SU-DHL-6 (cell line): ENCODE data around the gene TSHZ2.

Experiments used
- H2AFZ ChIP-seq: fragments of 200-600 bp; sonication (generic); 2 replicates; pipeline ENCODE4 v1.6.1; 2014; ENCODE audit warnings: low read depth, mild to moderate bottlenecking, moderate library complexity, mixed read lengths, antibody characterized with exemption, low read length; ENCODE audit not compliant: severe bottlenecking
- H3F3A ChIP-seq: fragments of 200-600 bp; shearing (Covaris generic); 2 replicates; pipeline ENCODE4 v1.6.0; 2016; ENCODE audit warnings: antibody characterized with exemption, mild to moderate bottlenecking; ENCODE audit not compliant: insufficient read depth
- H3K27ac ChIP-seq: fragments of 200-600 bp; sonication (generic); 2 replicates; pipeline ENCODE4 v1.5.1; 2016; ENCODE audit warnings: low read depth, mild to moderate bottlenecking, low read length, moderate library complexity, mixed read lengths
- H3K27me3 ChIP-seq: fragments of 200-600 bp; sonication (generic), shearing (Covaris generic); 2 replicates; pipeline ENCODE4 v1.6.0; 2014; ENCODE audit warnings: mild to moderate bottlenecking, low read length
- H3K36me3 ChIP-seq: fragments of 200-600 bp; sonication (generic); 2 replicates; pipeline ENCODE4 v1.6.1; 2014; ENCODE audit warnings: mild to moderate bottlenecking, low read length, mixed read lengths
- H3K4me2 ChIP-seq: fragments of 300-600, 200-600 bp; shearing (Covaris generic), sonication (generic); 2 replicates; pipeline ENCODE4 v1.6.0; 2014; ENCODE audit warnings: low read length, low read depth, mild to moderate bottlenecking; ENCODE audit not compliant: poor library complexity, severe bottlenecking
- H3K4me3 ChIP-seq: fragments of 200-600 bp; sonication (generic); 2 replicates; pipeline ENCODE4 v1.5.1; 2014; ENCODE audit warnings: antibody characterized with exemption, low read length, mild to moderate bottlenecking, mixed read lengths; ENCODE audit not compliant: insufficient read depth, poor library complexity, severe bottlenecking
- H3K79me2 ChIP-seq: fragments of 200-600 bp; sonication (generic); 2 replicates; pipeline ENCODE4 v1.6.1; 2014; ENCODE audit warnings: mild to moderate bottlenecking, low read length, moderate library complexity; ENCODE audit not compliant: insufficient read depth
- H3K9ac ChIP-seq: fragments of 200-600 bp; sonication (generic); 2 replicates; pipeline ENCODE4 v1.7.0; 2014; ENCODE audit warnings: mild to moderate bottlenecking, low read length
- H3K9me2 ChIP-seq: fragments of 200-600 bp; sonication (generic); replicated peaks from 2 replicates; pipeline ENCODE4 v1.6.1; 2014; ENCODE audit warnings: low read length; ENCODE audit not compliant: insufficient read depth
- H3K9me3 ChIP-seq: fragments of 200-600 bp; sonication (generic); 2 replicates; pipeline ENCODE4 v1.6.1; 2014; ENCODE audit warnings: low read length, mixed read lengths; ENCODE audit not compliant: insufficient read depth
- H4K20me1 ChIP-seq: fragments of 200-600 bp; sonication (generic); 2 replicates; pipeline ENCODE4 v1.6.1; 2014; ENCODE audit warnings: low read depth, mild to moderate bottlenecking, antibody characterized with exemption, low read length, moderate library complexity, mixed read lengths
- EZH2phosphoT487 ChIP-seq: fragments of 200-600 bp; sonication (generic), shearing (Covaris generic); conservative IDR thresholded peaks from 2 replicates; pipeline ENCODE4 v1.6.1; 2018; ENCODE audit warnings: mild to moderate bottlenecking, antibody characterized with exemption, low read length, moderate library complexity, mixed read lengths
- TF ChIP-seq, protein P1 (sequence below): fragments of 200-600 bp; sonication (generic); IDR thresholded peaks from one replicate; pipeline ENCODE4 v1.5.1; 2017; ENCODE audit warnings: antibody characterized with exemption, mild to moderate bottlenecking, low read length, moderate library complexity; ENCODE audit not compliant: insufficient read depth, poor library complexity, severe bottlenecking

Gene TSHZ2

DNA sequence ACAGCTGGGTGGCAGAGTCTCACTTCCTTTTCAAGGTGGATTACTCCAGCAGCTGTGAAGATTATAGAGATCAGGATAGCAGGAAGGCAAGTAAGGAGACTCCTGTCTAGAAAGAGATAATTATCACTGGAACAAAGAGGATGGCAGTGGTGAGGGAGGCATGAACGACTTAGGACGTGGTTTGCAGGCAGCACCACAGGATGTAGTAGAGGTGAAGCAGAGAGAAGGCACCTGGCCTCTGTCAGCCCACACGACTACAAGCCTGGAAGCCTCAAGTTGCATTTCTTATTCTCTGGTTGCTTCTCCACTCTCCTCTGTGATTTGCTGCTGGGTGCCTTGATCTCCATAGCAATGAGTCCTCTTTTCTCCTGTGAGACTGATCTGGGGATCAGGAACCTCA is 62.7 kb downstream of the TSHZ2 start:
- H3K4me2 ChIP-seq: no peak overlapping the region
- no peaks in the 10 kb centered on the region for H3K9me3 ChIP-seq
- H3K36me3 ChIP-seq: no peaks in the 10 kb centered on the region
- no peak for TF ChIP-seq EZH2phosphoT487
- TF ChIP-seq, protein P1, sequence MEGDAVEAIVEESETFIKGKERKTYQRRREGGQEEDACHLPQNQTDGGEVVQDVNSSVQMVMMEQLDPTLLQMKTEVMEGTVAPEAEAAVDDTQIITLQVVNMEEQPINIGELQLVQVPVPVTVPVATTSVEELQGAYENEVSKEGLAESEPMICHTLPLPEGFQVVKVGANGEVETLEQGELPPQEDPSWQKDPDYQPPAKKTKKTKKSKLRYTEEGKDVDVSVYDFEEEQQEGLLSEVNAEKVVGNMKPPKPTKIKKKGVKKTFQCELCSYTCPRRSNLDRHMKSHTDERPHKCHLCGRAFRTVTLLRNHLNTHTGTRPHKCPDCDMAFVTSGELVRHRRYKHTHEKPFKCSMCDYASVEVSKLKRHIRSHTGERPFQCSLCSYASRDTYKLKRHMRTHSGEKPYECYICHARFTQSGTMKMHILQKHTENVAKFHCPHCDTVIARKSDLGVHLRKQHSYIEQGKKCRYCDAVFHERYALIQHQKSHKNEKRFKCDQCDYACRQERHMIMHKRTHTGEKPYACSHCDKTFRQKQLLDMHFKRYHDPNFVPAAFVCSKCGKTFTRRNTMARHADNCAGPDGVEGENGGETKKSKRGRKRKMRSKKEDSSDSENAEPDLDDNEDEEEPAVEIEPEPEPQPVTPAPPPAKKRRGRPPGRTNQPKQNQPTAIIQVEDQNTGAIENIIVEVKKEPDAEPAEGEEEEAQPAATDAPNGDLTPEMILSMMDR: no peak
- no peaks in the 10 kb centered on the region for H4K20me1 ChIP-seq
- no peaks in the 10 kb centered on the region for H3K27me3 ChIP-seq
- no peaks in the 10 kb centered on the region for H3K79me2 ChIP-seq
- H2AFZ ChIP-seq: no peak overlapping the region
- no peaks in the 10 kb centered on the region for H3K9me2 ChIP-seq
- no peak overlapping the region for H3K4me3 ChIP-seq
- no peak overlapping the region for H3K9ac ChIP-seq
- no peaks in the 10 kb centered on the region for H3F3A ChIP-seq
- H3K27ac ChIP-seq: no peak overlapping the region

DNA sequence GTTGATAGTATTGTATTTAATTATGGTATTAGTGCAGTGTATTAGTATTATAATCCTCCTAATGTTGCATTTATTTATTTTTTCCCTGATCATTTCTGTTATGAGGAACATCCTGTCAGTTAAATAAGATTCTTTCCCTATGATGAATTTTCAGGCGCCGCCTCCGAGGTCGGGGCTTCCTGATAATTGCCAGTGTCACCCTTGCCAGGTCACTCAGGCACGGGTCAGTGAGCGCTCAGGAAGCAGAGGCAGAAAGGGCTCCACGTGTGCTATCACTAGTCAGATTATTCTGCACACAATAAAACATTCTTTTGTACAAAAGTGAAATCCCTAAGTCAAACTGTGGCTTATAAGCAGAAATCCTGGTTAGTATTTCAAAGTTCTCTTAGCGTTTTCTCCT is 64.8 kb downstream of the TSHZ2 start:
- Histone ChIP-seq H3F3A (no peaks in the 10 kb centered on the region), H2AFZ (no peak overlapping the region), H3K9me3 (no peaks in the 10 kb centered on the region), H3K27ac (no peak overlapping the region), H3K4me3 (no peak overlapping the region), H3K9ac (no peak overlapping the region), H3K27me3 (no peaks in the 10 kb centered on the region), H3K4me2 (no peak overlapping the region), H3K36me3 (no peaks in the 10 kb centered on the region), H4K20me1 (no peaks in the 10 kb centered on the region), H3K79me2 (no peaks in the 10 kb centered on the region), H3K9me2 (no peaks in the 10 kb centered on the region)
- TF ChIP-seq EZH2phosphoT487: no peak
- TF ChIP-seq, protein P1: no peak

DNA sequence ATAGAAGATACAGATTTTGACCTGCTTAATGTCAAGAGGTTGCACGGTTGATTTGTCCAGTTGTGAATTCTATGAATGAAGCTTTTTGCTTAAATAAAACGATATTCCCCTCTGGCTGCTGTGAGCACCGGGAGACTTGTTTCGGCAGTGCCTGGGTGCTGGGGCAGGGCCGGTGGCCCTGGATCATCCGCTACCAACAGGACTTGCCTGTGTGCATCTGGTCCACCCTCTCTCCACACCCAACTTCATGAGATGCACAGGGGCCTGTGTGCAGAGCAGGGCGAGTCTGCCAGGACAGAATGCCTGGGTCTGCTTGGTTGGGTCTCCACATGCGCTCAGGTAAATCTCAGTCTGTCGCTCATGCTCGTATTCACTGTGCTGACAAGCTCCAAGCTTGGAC is 65.5 kb downstream of the TSHZ2 start:
- no peak overlapping the region for H3K4me2 ChIP-seq
- no peak overlapping the region for H2AFZ ChIP-seq
- H3K27me3 ChIP-seq: no peaks in the 10 kb centered on the region
- H3K9me2 ChIP-seq: no peaks in the 10 kb centered on the region
- H4K20me1 ChIP-seq: no peaks in the 10 kb centered on the region
- no peaks in the 10 kb centered on the region for H3K36me3 ChIP-seq
- H3K27ac ChIP-seq: no peak overlapping the region
- no peaks in the 10 kb centered on the region for H3F3A ChIP-seq
- H3K9ac ChIP-seq: no peak overlapping the region
- no peaks in the 10 kb centered on the region for H3K79me2 ChIP-seq
- TF ChIP-seq, protein P1: no peak
- no peak for TF ChIP-seq EZH2phosphoT487
- H3K4me3 ChIP-seq: no peak overlapping the region
- no peaks in the 10 kb centered on the region for H3K9me3 ChIP-seq
